8988T (cell line): ENCODE results near the gene IL27RA.
A peak's percentile ranks its signal among the peaks of the same experiment; 100 is the strongest.

Source experiments
- DNase-seq: peaks from one replicate; pipeline ENCODE4 v3.0.0; 2011

The IL27RA gene

GRCh38 chr19:14089662-14090508, 58.3 kb downstream of the IL27RA start:
- peak; percentile 61 for DNase-seq

- peak; percentile 77 for DNase-seq
Observed at GRCh38 chr19:14090509-14091080, 59.0 kb downstream of the IL27RA start, which contains the start of gene SAMD1. Gene SAMD1, minus strand, starts transcription at chr19:14090751.

GRCh38 chr19:14091081-14091812, 59.7 kb downstream of the IL27RA start:
- DNase-seq, result peak; percentile 81

- DNase-seq, result no peak
Observed at GRCh38 chr19:14091813-14092462, 60.4 kb downstream of the IL27RA start.

- no peak for DNase-seq
Observed at GRCh38 chr19:14093117-14093823, 61.7 kb downstream of the IL27RA start.

GRCh38 chr19:14094854-14095253, 63.3 kb downstream of the IL27RA start:
- DNase-seq, result no peak

- DNase-seq, result no peak
Observed at GRCh38 chr19:14096272-14096992, 64.9 kb downstream of the IL27RA start.

GRCh38 chr19:14097532-14098151, 66.1 kb downstream of the IL27RA start:
- DNase-seq, result no peak

- DNase-seq, result no peak
Observed at GRCh38 chr19:14101003-14101545, 69.5 kb downstream of the IL27RA start.

GRCh38 chr19:14102102-14102696, 70.6 kb downstream of the IL27RA start:
- no peak for DNase-seq

- DNase-seq, result no peak
Observed at GRCh38 chr19:14102756-14103155, 71.2 kb downstream of the IL27RA start.
